ENCODE data around the gene NAPA. TPM values are rescaled to one million over a fixed set of nuclear protein-coding genes. Genes with fewer than 3 reads are reported as not detected.
"Not testable (repeated sequence)": the region's sequence is repeated elsewhere in the genome, so short reads cannot be mapped to it uniquely, and the experiment has no call there.

Gene NAPA
- total and polyA plus RNA-seq, 10 of the 15 experiments (the other 5 are each of a cell fraction or from before 2014, with no cell fraction given): 8.2 to 193 (median 102) TPM

- Histone ChIP-seq H3K79me2 (ENCODE audit: control insufficient read depth, insufficient read depth, low read length) (peaks cover 12% of the 10 kb centered on the region), H3K27me3 (replicated peaks in 1 of 2; ENCODE audit: control insufficient read depth in 2 of 2, insufficient read depth in 2 of 2, low read length in 1 of 2) (no peaks in the 10 kb centered on the region), H3K36me3 (ENCODE audit: control insufficient read depth in 2 of 2, insufficient read depth in 2 of 2, low read length in 1 of 2) (peaks cover 6 to 20% of the 10 kb centered on the region in 2 experiments), H3K4me3 (no peak overlapping the region), H3K4me2 (ENCODE audit: control insufficient read depth, insufficient read depth) (peak overlapping the region; percentile 63), H3K27ac (ENCODE audit: control insufficient read depth, insufficient read depth) (peak overlapping the region; percentile 62), H3K9ac (ENCODE audit: control insufficient read depth, insufficient read depth, low read length) (peak overlapping the region; percentile 21; the same call in 1 of the 2 replicates), H3K9me3 (replicated peaks; ENCODE audit: control insufficient read depth, insufficient read depth, low read length) (no peaks in the 10 kb centered on the region), H4K20me1 (ENCODE audit: control insufficient read depth, insufficient read depth) (no peaks in the 10 kb centered on the region), H2AFZ (ENCODE audit: control insufficient read depth, low read depth, low read length) (no peak overlapping the region; the same call in 1 of the 2 replicates), H3K4me1 (ENCODE audit: control insufficient read depth, insufficient read depth, low read length) (peaks cover 35% of the 10 kb centered on the region)
- no TSS peak for BruUV-seq (replicated peaks)
- peak; percentile 44 for TF ChIP-seq POLR2AphosphoS5 (IDR thresholded peaks at IDR 0.05; ENCODE audit: low read length)
- no peak for TF ChIP-seq BCL3 (IDR thresholded peaks at IDR 0.05; ENCODE audit: borderline replicate concordance, insufficient read depth, low read depth, low read length, poor library complexity, severe bottlenecking)
- peak; percentile 55; the same call in 1 of the 2 replicates for TF ChIP-seq POLR2A (IDR thresholded peaks at IDR 0.05; ENCODE audit: low read depth, low read length)
- no peak for TF ChIP-seq NR2C1 (IDR thresholded peaks at IDR 0.05)
- WGBS (ENCODE audit: insufficient coverage, insufficient replicate concordance, low lambda C conversion rate, missing lambda C conversion rate): 91% methylated on average over 9 of the region's 9 CpGs
- intact Hi-C loops (cut with micrococcal nuclease; ENCODE audit: unreplicated experiment): no loop called here
- FAIRE-seq (no peak), DNase-seq (ENCODE audit: low read depth, low spot score) (no peak), ATAC-seq (no peak)
- ChIA-PET SMC1A (ENCODE audit: uncharacterized antibody, unreplicated experiment) (interaction anchor here (1.0 kb wide), 2 partner anchors 11 to 59 kb away, joined by 3 read pairs; no protein-coding TSS in a partner anchor), POLR2A (interaction anchor here (1.0 to 1.1 kb wide), 2 partner anchors 12 to 26 kb away, joined by 3 read pairs; no protein-coding TSS in a partner anchor), RAD21 (ENCODE audit: unreplicated experiment) (no interaction called here), CTCF (no interaction called here)
- in situ Hi-C loops (cut with MboI): no loop called here
Observed at GRCh38 chr19:47486900-47487299, 28.0 kb downstream of the NAPA start.

- Histone ChIP-seq H3K9ac (ENCODE audit: control insufficient read depth, insufficient read depth, low read length) (peak overlapping the region; percentile 21; the same call in 1 of the 2 replicates), H3K79me2 (ENCODE audit: control insufficient read depth, insufficient read depth, low read length) (peaks cover 12% of the 10 kb centered on the region), H3K4me1 (ENCODE audit: control insufficient read depth, insufficient read depth, low read length) (peaks cover 35% of the 10 kb centered on the region), H3K27ac (ENCODE audit: control insufficient read depth, insufficient read depth) (peak overlapping the region; percentile 62), H3K36me3 (ENCODE audit: control insufficient read depth in 2 of 2, insufficient read depth in 2 of 2, low read length in 1 of 2) (peaks cover 5 to 20% of the 10 kb centered on the region in 2 experiments), H3K4me2 (ENCODE audit: control insufficient read depth, insufficient read depth) (peak overlapping the region; percentile 63)
- H2AFZ ChIP-seq (ENCODE audit: control insufficient read depth, low read depth, low read length); DNase-seq (ENCODE audit: low read depth, low spot score); in situ Hi-C loops (cut with MboI); H3K9me3 ChIP-seq (replicated peaks; ENCODE audit: control insufficient read depth, insufficient read depth, low read length); FAIRE-seq; H4K20me1 ChIP-seq (ENCODE audit: control insufficient read depth, insufficient read depth); BruUV-seq (replicated peaks); H3K4me3 ChIP-seq; H3K27me3 ChIP-seq (replicated peaks in 1 of 2; ENCODE audit: control insufficient read depth in 2 of 2, insufficient read depth in 2 of 2, low read length in 1 of 2); intact Hi-C loops (cut with micrococcal nuclease; ENCODE audit: unreplicated experiment): not testable (repeated sequence)
- SMC1A ChIA-PET (ENCODE audit: uncharacterized antibody, unreplicated experiment): interaction anchor here (1.0 to 3.1 kb wide), 2 partner anchors 10 to 30 kb away, joined by 3 to 10 read pairs; partner anchors contain the start of gene NAPA
- CTCF ChIA-PET: interaction anchor here (1.3 to 3.5 kb wide), 2 partner anchors 29 to 54 kb away, joined by 3 to 20 read pairs; partner anchors contain the start of gene NAPA
- POLR2A ChIA-PET: interaction anchor here (1.0 to 1.1 kb wide), 2 partner anchors 13 to 27 kb away, joined by 3 read pairs; no protein-coding TSS in a partner anchor
- RAD21 ChIA-PET (ENCODE audit: unreplicated experiment): interaction anchor here (1.8 kb wide), 1 partner anchor 30 kb away, joined by 4 read pairs; no protein-coding TSS in a partner anchor
- peak; percentile 72 for TF ChIP-seq RUNX3 (IDR thresholded peaks at IDR 0.05; ENCODE audit: low read length)
- WGBS (ENCODE audit: insufficient coverage, insufficient replicate concordance, low lambda C conversion rate, missing lambda C conversion rate): 53% methylated on average over 9 of the region's 13 CpGs
- peak; percentile 7; the same call in 1 of the 3 replicates for ATAC-seq
Observed at GRCh38 chr19:47486220-47486619, 28.6 kb downstream of the NAPA start.

Data from GM12878 (cell line).